GM18868 (cell line): Measurements from ENCODE around the gene ZXDC.

ENCODE experiments used
- ATAC-seq: cut with Tn5 transposase; IDR thresholded peaks from one replicate; pipeline ENCODE4 v1.9.1; 2021; ENCODE audit warnings: mild to moderate bottlenecking, moderate library complexity; ENCODE audit not compliant: unreplicated experiment

The ZXDC gene

GRCh38 chr3:126474498-126475412, 936 bp downstream of the ZXDC start:
- ATAC-seq = peak; percentile 10

- no peak for ATAC-seq
These were observed 2.2 kb downstream of the ZXDC start for GRCh38 chr3:126473292-126474168.

- ATAC-seq = no peak
These were observed 3.2 kb downstream of the ZXDC start for GRCh38 chr3:126472277-126473006.

- ATAC-seq = no peak
These were observed 6.2 kb downstream of the ZXDC start for GRCh38 chr3:126469479-126469878.

GRCh38 chr3:126468028-126468891, 7.4 kb downstream of the ZXDC start:
- ATAC-seq = no peak

GRCh38 chr3:126467611-126467955, 8.1 kb downstream of the ZXDC start:
- ATAC-seq = no peak

- no peak for ATAC-seq
These were observed 8.6 kb downstream of the ZXDC start for GRCh38 chr3:126466886-126467610.

GRCh38 chr3:126465928-126466544, 9.7 kb downstream of the ZXDC start:
- no peak for ATAC-seq

GRCh38 chr3:126464997-126465396, 10.7 kb downstream of the ZXDC start:
- no peak for ATAC-seq

GRCh38 chr3:126464494-126464893, 11.2 kb downstream of the ZXDC start:
- ATAC-seq = no peak

GRCh38 chr3:126464093-126464492, 11.6 kb downstream of the ZXDC start:
- ATAC-seq = no peak

GRCh38 chr3:126463521-126463920, 12.2 kb downstream of the ZXDC start:
- ATAC-seq = no peak

GRCh38 chr3:126461450-126462070, 14.1 kb downstream of the ZXDC start:
- no peak for ATAC-seq

- ATAC-seq = no peak
These were observed 15.3 kb downstream of the ZXDC start for GRCh38 chr3:126460381-126460780.

GRCh38 chr3:126459763-126460127, 15.9 kb downstream of the ZXDC start:
- no peak for ATAC-seq

- no peak for ATAC-seq
These were observed 16.5 kb downstream of the ZXDC start for GRCh38 chr3:126459111-126459762.

GRCh38 chr3:126456766-126457388, 18.8 kb downstream of the ZXDC start:
- ATAC-seq = no peak

GRCh38 chr3:126456211-126456610, 19.5 kb downstream of the ZXDC start:
- no peak for ATAC-seq
